ENCODE data around the gene GTF3A.

Gene GTF3A

DNA sequence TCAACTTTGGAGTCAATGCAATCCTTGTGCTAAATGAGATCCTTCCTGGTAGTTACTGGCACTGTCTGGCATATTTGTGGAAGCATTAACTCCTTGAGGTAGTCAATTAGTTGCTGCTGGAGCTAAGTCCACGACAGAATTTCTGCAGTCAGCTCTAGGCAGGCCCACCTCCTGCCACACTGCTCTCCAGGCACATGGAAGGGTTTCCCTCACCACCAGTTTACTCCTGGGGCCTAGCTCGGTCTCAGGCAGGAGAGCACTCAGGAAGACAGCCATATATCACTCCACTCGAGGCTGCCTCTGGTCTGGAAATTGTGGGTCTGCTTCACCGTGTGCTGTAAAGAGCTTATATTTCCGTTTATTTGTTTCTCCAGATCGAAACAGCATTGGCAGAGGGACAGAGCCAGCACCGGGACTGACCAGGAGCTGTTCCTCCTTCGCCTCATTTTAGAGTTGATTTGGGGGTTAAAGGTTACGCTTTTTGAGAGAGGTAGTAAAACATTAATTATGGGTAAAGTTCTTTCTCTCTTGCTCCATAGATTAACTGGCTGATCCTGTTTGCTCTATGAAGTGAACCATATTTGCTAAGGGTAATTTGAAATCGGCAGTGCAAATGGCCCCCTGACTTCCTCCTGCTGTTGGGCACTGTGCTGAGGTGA lies 20.6 kb upstream of the GTF3A start:
- in situ Hi-C loops (cut with MboI; ENCODE audit: low sequenced_read_pairs, unreplicated experiment): no loop called here
- TF ChIP-seq, protein P1, sequence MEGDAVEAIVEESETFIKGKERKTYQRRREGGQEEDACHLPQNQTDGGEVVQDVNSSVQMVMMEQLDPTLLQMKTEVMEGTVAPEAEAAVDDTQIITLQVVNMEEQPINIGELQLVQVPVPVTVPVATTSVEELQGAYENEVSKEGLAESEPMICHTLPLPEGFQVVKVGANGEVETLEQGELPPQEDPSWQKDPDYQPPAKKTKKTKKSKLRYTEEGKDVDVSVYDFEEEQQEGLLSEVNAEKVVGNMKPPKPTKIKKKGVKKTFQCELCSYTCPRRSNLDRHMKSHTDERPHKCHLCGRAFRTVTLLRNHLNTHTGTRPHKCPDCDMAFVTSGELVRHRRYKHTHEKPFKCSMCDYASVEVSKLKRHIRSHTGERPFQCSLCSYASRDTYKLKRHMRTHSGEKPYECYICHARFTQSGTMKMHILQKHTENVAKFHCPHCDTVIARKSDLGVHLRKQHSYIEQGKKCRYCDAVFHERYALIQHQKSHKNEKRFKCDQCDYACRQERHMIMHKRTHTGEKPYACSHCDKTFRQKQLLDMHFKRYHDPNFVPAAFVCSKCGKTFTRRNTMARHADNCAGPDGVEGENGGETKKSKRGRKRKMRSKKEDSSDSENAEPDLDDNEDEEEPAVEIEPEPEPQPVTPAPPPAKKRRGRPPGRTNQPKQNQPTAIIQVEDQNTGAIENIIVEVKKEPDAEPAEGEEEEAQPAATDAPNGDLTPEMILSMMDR (IDR thresholded peaks at IDR 0.05; ENCODE audit: borderline replicate concordance, control extremely low read depth, extremely low read depth, insufficient read depth, missing control alignments): no peak
- DNase-seq (ENCODE audit: low spot score): no peak

DNA sequence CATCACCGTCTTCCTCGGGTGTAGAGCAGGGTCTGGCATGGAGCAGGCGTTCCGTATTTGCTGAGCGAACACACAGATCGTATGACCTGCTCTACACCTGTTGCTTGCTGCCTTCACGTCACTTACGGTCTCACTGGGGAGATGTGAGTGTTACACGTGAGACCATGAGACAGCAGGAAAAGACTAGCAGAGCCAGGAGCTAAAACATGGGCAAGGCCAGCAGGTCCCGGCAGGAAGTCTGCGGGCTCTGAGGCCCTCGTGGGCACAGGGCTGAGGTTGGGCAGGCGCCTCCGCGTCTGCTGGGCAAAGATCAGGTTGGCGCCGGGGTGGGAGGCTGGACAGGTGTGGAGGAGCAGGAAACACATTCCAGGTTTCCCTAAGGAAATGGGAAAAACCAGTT lies 19.7 kb upstream of the GTF3A start:
- in situ Hi-C loops (cut with MboI; ENCODE audit: low sequenced_read_pairs, unreplicated experiment): no loop called here
- TF ChIP-seq, protein P1 (IDR thresholded peaks at IDR 0.05; ENCODE audit: borderline replicate concordance, control extremely low read depth, extremely low read depth, insufficient read depth, missing control alignments): no peak
- no peak for DNase-seq (ENCODE audit: low spot score)

DNA sequence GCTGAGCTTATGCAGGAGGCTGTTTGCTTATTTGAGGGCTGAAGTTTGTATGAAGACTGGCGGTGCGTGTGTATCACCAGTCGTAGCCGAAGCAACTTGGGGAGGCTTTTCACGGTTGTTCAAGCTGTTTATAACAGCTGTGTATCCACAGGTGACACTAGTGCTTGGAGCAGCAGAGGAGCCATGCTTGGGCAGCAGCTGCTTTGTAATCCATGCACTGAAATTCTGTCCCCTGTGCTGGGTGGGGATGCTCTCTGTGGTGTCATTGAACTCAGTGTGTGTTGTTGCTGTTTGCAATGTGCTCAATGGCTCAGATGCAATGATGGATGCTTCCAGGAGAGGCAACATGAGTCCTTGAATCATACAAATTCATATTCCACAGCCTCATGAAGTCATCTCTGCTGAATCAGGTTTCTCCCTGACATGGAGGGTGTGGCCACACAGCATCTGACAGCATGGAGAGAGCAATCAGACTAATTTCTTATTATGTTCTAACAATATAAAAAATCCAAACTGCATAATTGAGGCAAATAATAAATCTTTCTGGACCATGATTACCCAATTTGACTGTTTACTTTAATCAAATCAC lies 18.8 kb upstream of the GTF3A start:
- DNase-seq (ENCODE audit: low spot score): no peak

DNA sequence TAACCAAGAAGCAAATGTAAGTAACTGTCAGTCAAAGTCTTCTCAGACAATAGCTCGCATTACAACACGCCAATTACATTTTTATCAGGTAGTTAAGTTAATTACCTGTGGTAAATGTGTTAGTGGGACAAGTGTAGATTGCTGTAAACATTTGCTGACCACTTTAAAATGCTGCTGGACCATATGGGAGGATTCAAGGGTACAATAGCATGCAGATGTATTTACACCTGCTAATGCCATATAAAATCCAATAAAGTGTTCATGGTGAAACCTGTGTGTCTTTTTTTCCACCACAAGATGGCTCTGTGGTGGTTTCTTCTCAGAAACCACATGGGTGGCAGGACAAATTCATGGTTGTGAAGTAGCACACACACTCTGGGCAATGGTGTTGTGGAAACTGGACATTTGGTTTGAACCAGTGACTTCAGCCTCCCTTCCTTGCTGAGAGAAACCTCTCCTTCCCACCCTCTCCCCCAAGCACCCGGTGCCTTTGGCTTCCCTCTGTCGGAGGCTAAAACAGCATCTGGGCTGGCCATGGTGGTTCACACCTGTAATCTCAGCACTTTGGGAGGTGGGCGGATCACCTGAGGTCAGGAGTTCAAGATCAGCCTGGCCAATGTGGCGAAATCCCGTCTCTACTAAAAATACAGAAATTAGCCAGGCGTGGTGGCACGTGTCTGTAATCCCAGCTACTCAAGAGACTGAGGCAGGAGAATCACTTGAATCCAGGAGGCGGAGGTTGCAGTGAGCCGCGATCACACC lies 18.1 kb upstream of the GTF3A start:
- peak; percentile 56 for DNase-seq (ENCODE audit: low spot score)
- in situ Hi-C loops (cut with MboI; ENCODE audit: low sequenced_read_pairs, unreplicated experiment): no loop called here
- TF ChIP-seq, protein P1 (IDR thresholded peaks at IDR 0.05; ENCODE audit: borderline replicate concordance, control extremely low read depth, extremely low read depth, insufficient read depth, missing control alignments): peak; percentile 41

More for the DNA sequence above, 18.8 kb upstream of the GTF3A start:
- TF ChIP-seq, protein P1 (IDR thresholded peaks at IDR 0.05; ENCODE audit: borderline replicate concordance, control extremely low read depth, extremely low read depth, insufficient read depth, missing control alignments): no peak
- in situ Hi-C loops (cut with MboI; ENCODE audit: low sequenced_read_pairs, unreplicated experiment): no loop called here

DNA sequence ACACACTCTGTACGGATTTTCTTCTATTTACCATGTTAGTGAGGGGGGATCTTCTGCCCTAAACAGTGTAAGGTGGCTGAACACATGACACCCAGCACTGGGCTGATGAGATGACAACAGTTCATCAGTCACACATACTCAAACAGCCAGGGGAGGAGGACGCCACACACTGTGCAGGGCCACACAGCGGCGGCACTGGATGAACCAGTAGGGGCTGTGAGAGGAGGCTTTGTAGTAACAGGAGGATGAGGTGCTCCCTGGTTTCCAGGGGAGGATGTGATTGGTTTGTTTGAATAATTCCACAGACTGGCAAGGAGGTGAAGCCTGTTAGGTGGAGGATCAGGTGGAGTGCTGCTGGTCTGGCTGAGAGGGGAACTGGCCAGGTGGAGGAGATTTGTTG lies 16.3 kb upstream of the GTF3A start:
- DNase-seq (ENCODE audit: low spot score): no peak
- TF ChIP-seq, protein P1 (IDR thresholded peaks at IDR 0.05; ENCODE audit: borderline replicate concordance, control extremely low read depth, extremely low read depth, insufficient read depth, missing control alignments): no peak
- in situ Hi-C loops (cut with MboI; ENCODE audit: low sequenced_read_pairs, unreplicated experiment): no loop called here

DNA sequence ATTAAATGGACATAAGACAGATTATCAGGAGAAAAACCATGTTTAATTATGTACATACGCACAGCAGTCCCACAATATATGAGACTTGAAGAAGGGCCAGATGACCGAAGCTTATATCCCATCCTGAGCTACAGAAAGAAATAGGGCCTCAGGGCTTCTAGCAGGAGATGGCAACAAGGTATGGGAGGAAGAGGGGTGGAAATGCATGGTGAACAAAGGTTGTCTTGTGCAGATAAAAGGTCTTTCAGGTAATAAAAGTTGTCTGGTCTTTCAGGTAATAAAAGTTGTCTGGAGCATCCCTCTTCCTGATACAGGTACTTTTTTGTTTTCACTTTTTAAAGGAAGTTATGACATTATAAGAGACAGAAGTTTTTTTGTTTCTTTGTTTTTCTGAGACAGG lies 15.4 kb upstream of the GTF3A start:
- no peak for DNase-seq (ENCODE audit: low spot score)
- in situ Hi-C loops (cut with MboI; ENCODE audit: low sequenced_read_pairs, unreplicated experiment): no loop called here
- TF ChIP-seq, protein P1 (IDR thresholded peaks at IDR 0.05; ENCODE audit: borderline replicate concordance, control extremely low read depth, extremely low read depth, insufficient read depth, missing control alignments): no peak

Measured in GM13976 (cell line).